H1 (cell line): ENCODE data around the gene RBL1. TPM values are rescaled to one million over a fixed set of nuclear protein-coding genes. Genes with fewer than 3 reads are reported as not detected.

Experiments used
- CTCF ChIA-PET: fragments of 300-600 bp; sonication (Branson Sonifier 250); formaldehyde crosslinking; loops from one replicate; lab custom pipeline; 2021; ENCODE audit not compliant: partially characterized antibody; lab: Charles Lee
- POLR2A ChIA-PET: fragments of 300-600 bp; sonication (Branson Sonifier 250); formaldehyde crosslinking; loops from one replicate; lab custom pipeline; 2021; ENCODE audit warnings: inconsistent platforms; ENCODE audit not compliant: partially characterized antibody; lab: Charles Lee
- DNase-seq, 2 experiments: peaks; one replicate each; pipeline versions ENCODE4 v3.0.0 to v3.0.0-alpha.2; 2010 to 2022; ENCODE audit warnings: low spot score in 2 of 2, low read depth in 1 of 2, mixed read lengths in 1 of 2
- FAIRE-seq: peaks from 2 replicates; lab custom pipeline; 2011; peaks lifted over from hg19 to GRCh38; lab: Jason Lieb, UNC
- H2AFZ ChIP-seq: 2 replicates; pipeline ENCODE4 v1.8.1; 2012; ENCODE audit warnings: low read length, inconsistent platforms
- H2AK5ac ChIP-seq: 2 replicates; pipeline ENCODE4 v1.6.1; 2013; ENCODE audit warnings: low read depth, low read length
- H2BK120ac ChIP-seq: replicated peaks from 2 replicates; pipeline ENCODE3; 2013; ENCODE audit warnings: low read depth, low read length, inconsistent platforms
- H2BK12ac ChIP-seq: 2 replicates; pipeline ENCODE4 v1.6.1; 2013; ENCODE audit warnings: low read depth, low read length
- H2BK15ac ChIP-seq: 2 replicates; pipeline ENCODE4 v1.6.1; 2013; ENCODE audit warnings: low read length
- H2BK20ac ChIP-seq: 2 replicates; pipeline ENCODE4 v1.6.1; 2013; ENCODE audit warnings: low read length
- H2BK5ac ChIP-seq: 2 replicates; pipeline ENCODE4 v1.6.1; 2013; ENCODE audit warnings: low read depth, low read length
- H3K14ac ChIP-seq: 2 replicates; pipeline ENCODE4 v1.6.1; 2013; ENCODE audit warnings: inconsistent platforms; ENCODE audit not compliant: insufficient read length
- H3K18ac ChIP-seq: 2 replicates; pipeline ENCODE4 v1.6.1; 2013; ENCODE audit warnings: low read length; ENCODE audit errors: extremely low read depth
- H3K23ac ChIP-seq: 2 replicates; pipeline ENCODE4 v1.6.1; 2013; ENCODE audit warnings: inconsistent platforms; ENCODE audit not compliant: insufficient read length
- H3K23me2 ChIP-seq: 2 replicates; pipeline ENCODE4 v1.6.1; 2013; ENCODE audit warnings: low read depth, low read length
- H3K27ac ChIP-seq: 2 replicates; pipeline ENCODE4 v1.6.1; 2011; ENCODE audit warnings: low read depth, low read length, inconsistent platforms
- H3K27me3 ChIP-seq, 4 experiments: replicated peaks in 1 of 4; 1 replicate in 1 of 4; 2 replicates in 3 of 4; pipeline versions ENCODE4 v1.6.1 to v1.8.1; 2011 to 2013; ENCODE audit warnings: low read length in 3 of 4, mild to moderate bottlenecking in 3 of 4, inconsistent platforms in 2 of 4, mixed read lengths in 2 of 4, moderate library complexity in 1 of 4; ENCODE audit not compliant: control insufficient read depth in 3 of 4, insufficient read depth in 3 of 4; ENCODE audit errors: extremely low read depth in 1 of 4
- H3K36me3 ChIP-seq, 4 experiments: 2 replicates each; pipeline versions ENCODE4 v1.6.1 to v1.8.1; 2011 to 2013; ENCODE audit warnings: mild to moderate bottlenecking in 4 of 4, low read length in 3 of 4, moderate library complexity in 2 of 4, control low read depth in 1 of 4, inconsistent platforms in 1 of 4; ENCODE audit not compliant: insufficient read depth in 4 of 4, control insufficient read depth in 2 of 4
- H3K4ac ChIP-seq: replicated peaks from 2 replicates; pipeline ENCODE3; 2013; ENCODE audit warnings: low read length, low read depth, mixed read lengths, inconsistent platforms; ENCODE audit not compliant: insufficient read length
- H3K4me1 ChIP-seq, 4 experiments: replicated peaks in 1 of 4; 1 replicate in 1 of 4; 2 replicates in 3 of 4; pipeline versions ENCODE4 v1.6.1 to v1.8.1; 2011 to 2013; ENCODE audit warnings: low read length in 3 of 4, inconsistent platforms in 2 of 4, mixed read lengths in 1 of 4; ENCODE audit not compliant: insufficient read depth in 4 of 4, control insufficient read depth in 3 of 4
- H3K4me2 ChIP-seq, 2 experiments: 2 replicates each; pipeline versions ENCODE4 v1.6.1 to v1.8.1; 2011 to 2013; ENCODE audit warnings: low read depth in 2 of 2, low read length in 2 of 2, control low read depth in 1 of 2, inconsistent platforms in 1 of 2, mild to moderate bottlenecking in 1 of 2; ENCODE audit not compliant: insufficient read depth in 1 of 2
- H3K4me3 ChIP-seq, 4 experiments: fragments of 200-600, 300-600 bp in 1 of 4; sonication (generic), shearing (Covaris generic), sonication (Bioruptor Twin) in 1 of 4; 2 replicates each; pipeline versions ENCODE4 v1.5.1 to v1.8.1; 2011 to 2016; ENCODE audit warnings: low read length in 4 of 4, low read depth in 3 of 4, control low read depth in 2 of 4, inconsistent platforms in 2 of 4, mild to moderate bottlenecking in 2 of 4, mixed read lengths in 1 of 4, moderate library complexity in 1 of 4; ENCODE audit not compliant: insufficient read depth in 2 of 4; ENCODE audit errors: extremely low read depth in 1 of 4
- H3K56ac ChIP-seq: replicated peaks from 2 replicates; pipeline ENCODE3; 2013; ENCODE audit warnings: low read depth, mild to moderate bottlenecking, mixed read lengths, low read length, inconsistent platforms; ENCODE audit not compliant: insufficient read length
- H3K79me1 ChIP-seq: 2 replicates; pipeline ENCODE4 v1.6.1; 2013; ENCODE audit warnings: low read depth, low read length, control low read depth
- H3K79me2 ChIP-seq, 2 experiments: 2 replicates each; pipeline versions ENCODE4 v1.6.1 to v1.8.1; 2012 to 2013; ENCODE audit warnings: low read length in 2 of 2, mild to moderate bottlenecking in 2 of 2, inconsistent platforms in 1 of 2; ENCODE audit not compliant: insufficient read depth in 2 of 2, control insufficient read depth in 1 of 2
- H3K9ac ChIP-seq, 4 experiments: replicated peaks in 1 of 4; 1 replicate in 1 of 4; 2 replicates in 3 of 4; pipeline versions ENCODE4 v1.6.1 to v1.8.1; 2011 to 2013; ENCODE audit warnings: low read depth in 3 of 4, low read length in 3 of 4, control low read depth in 2 of 4, mild to moderate bottlenecking in 2 of 4, moderate library complexity in 2 of 4, inconsistent platforms in 1 of 4; ENCODE audit errors: extremely low read depth in 1 of 4
- H3K9me3 ChIP-seq, 2 experiments: 2 replicates each; pipeline versions ENCODE4 v1.6.1 to v1.8.1; 2012 to 2013; ENCODE audit warnings: mild to moderate bottlenecking in 2 of 2, moderate library complexity in 2 of 2, control low read depth in 1 of 2, inconsistent platforms in 1 of 2, low read depth in 1 of 2, low read length in 1 of 2, mixed read lengths in 1 of 2; ENCODE audit not compliant: insufficient read depth in 2 of 2
- H4K20me1 ChIP-seq, 2 experiments: replicated peaks in 1 of 2; 2 replicates each; pipeline versions ENCODE3 to v1.8.1; 2011 to 2013; ENCODE audit warnings: inconsistent platforms in 2 of 2, low read length in 2 of 2, mild to moderate bottlenecking in 1 of 2; ENCODE audit not compliant: insufficient read depth in 2 of 2, control insufficient read depth in 1 of 2
- H4K5ac ChIP-seq: 2 replicates; pipeline ENCODE4 v1.6.1; 2013; ENCODE audit warnings: low read length, low read depth, mixed read lengths, inconsistent platforms; ENCODE audit not compliant: insufficient read length
- H4K8ac ChIP-seq: 2 replicates; pipeline ENCODE4 v1.8.0; 2013; ENCODE audit warnings: mild to moderate bottlenecking, moderate library complexity, low read length, inconsistent platforms; ENCODE audit not compliant: insufficient read depth; ENCODE audit errors: extremely low read depth
- H4K91ac ChIP-seq: replicated peaks from 2 replicates; pipeline ENCODE3; 2013; ENCODE audit warnings: low read length, mixed read lengths, inconsistent platforms; ENCODE audit not compliant: insufficient read length
- PHF8 ChIP-seq: fragments of 200-600 bp; sonication (generic); conservative IDR thresholded peaks from 2 replicates; pipeline ENCODE4 v1.7.1; 2012; ENCODE audit warnings: low read depth, mild to moderate bottlenecking, inconsistent platforms, low read length, moderate library complexity
- WGBS, 2 experiments: shearing (Covaris generic) in 1 of 2; methylation state at CpG; one replicate each; pipeline versions ENCODE4 v1.1.6 to v1.1.7; 2013 to 2015; ENCODE audit warnings: low lambda C conversion rate in 2 of 2, mixed read lengths in 2 of 2, inconsistent platforms in 1 of 2, low coverage in 1 of 2, missing lambda C conversion rate in 1 of 2; ENCODE audit not compliant: insufficient replicate concordance in 2 of 2, insufficient coverage in 1 of 2, insufficient read length in 1 of 2; ENCODE audit errors: extremely low coverage in 1 of 2, missing lambda C conversion rate in 1 of 2; 5-methylcytosine and 5-hydroxymethylcytosine counted together
- polyA plus RNA-seq, 7 experiments: library from polyadenylated mRNA; depleted of rRNA in 3 of 7; stranded (reverse) in 5 of 7; unstranded in 2 of 7; fragments of >200 nt in 5 of 7; fragments of 200-250 nt in 2 of 7; gene quantifications; 1 replicate in 5 of 7; 2 replicates in 1 of 7; 4 replicates in 1 of 7; pipeline versions ENCODE4 v1.2.1 to v1.2.3, GENCODE V29; 2011 to 2013; ENCODE audit warnings: missing spikeins in 2 of 7, mixed read lengths in 2 of 7
- total RNA-seq: library from RNA; stranded (reverse); fragmentation: NEBNext Ultra II Directional; extraction: Animal tissue kit (Norgen Biotek cat#: 25700); gene quantifications from 2 replicates; pipeline ENCODE4 v1.2.1, GENCODE V29; 2021
- TF ChIP-seq, protein P1 (sequence below): IDR thresholded peaks from 2 replicates; pipeline ENCODE4 v1.6.1; 2012; ENCODE audit warnings: low read length, inconsistent platforms

The RBL1 gene
- total and polyA plus RNA-seq, 2 of the 8 experiments (the other 6 are each of a cell fraction or from before 2014, with no cell fraction given) = 3.2 to 12.3 TPM

- TF ChIP-seq, protein P1, sequence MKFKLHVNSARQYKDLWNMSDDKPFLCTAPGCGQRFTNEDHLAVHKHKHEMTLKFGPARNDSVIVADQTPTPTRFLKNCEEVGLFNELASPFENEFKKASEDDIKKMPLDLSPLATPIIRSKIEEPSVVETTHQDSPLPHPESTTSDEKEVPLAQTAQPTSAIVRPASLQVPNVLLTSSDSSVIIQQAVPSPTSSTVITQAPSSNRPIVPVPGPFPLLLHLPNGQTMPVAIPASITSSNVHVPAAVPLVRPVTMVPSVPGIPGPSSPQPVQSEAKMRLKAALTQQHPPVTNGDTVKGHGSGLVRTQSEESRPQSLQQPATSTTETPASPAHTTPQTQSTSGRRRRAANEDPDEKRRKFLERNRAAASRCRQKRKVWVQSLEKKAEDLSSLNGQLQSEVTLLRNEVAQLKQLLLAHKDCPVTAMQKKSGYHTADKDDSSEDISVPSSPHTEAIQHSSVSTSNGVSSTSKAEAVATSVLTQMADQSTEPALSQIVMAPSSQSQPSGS = no peak
- no peak for TF ChIP-seq PHF8
- no peak overlapping the region for H3K18ac ChIP-seq
- H2BK120ac ChIP-seq = no peak overlapping the region
- H3K4me1 ChIP-seq = peaks cover 0 to 5% (median 2%) of the 10 kb centered on the region in 4 experiments; a peak in 2 of 7 replicates
- H3K36me3 ChIP-seq = no peaks in the 10 kb centered on the region
- H2BK5ac ChIP-seq = no peak overlapping the region
- H3K79me1 ChIP-seq = no peaks in the 10 kb centered on the region
- H3K27me3 ChIP-seq = peaks cover 0 to 2% (median 0%) of the 10 kb centered on the region in 4 experiments; a peak in 1 of 7 replicates
- no peak overlapping the region for H2AFZ ChIP-seq
- H3K56ac ChIP-seq = no peak overlapping the region
- no peak overlapping the region for H3K9ac ChIP-seq
- H3K23ac ChIP-seq = no peak overlapping the region
- no peak overlapping the region for H2BK15ac ChIP-seq
- no peaks in the 10 kb centered on the region for H3K9me3 ChIP-seq
- H3K14ac ChIP-seq = no peak overlapping the region
- H2BK12ac ChIP-seq = no peak overlapping the region
- CTCF ChIA-PET = no interaction called here
- no peak overlapping the region for H3K4ac ChIP-seq
- H3K4me2 ChIP-seq = no peak overlapping the region
- no peak overlapping the region for H2AK5ac ChIP-seq
- no peaks in the 10 kb centered on the region for H4K20me1 ChIP-seq
- H3K79me2 ChIP-seq = no peaks in the 10 kb centered on the region
- H2BK20ac ChIP-seq = no peak overlapping the region
- H3K23me2 ChIP-seq = no peaks in the 10 kb centered on the region
- H4K91ac ChIP-seq = no peak overlapping the region
- FAIRE-seq = no peak
- no peak overlapping the region for H4K8ac ChIP-seq
- 88% methylated on average over 2 of the region's 2 CpGs; no CpG with 5 or more reads in 1 of the 2 experiments for WGBS, 2 experiments
- no peak overlapping the region for H3K27ac ChIP-seq
- DNase-seq = no peak
- POLR2A ChIA-PET = no interaction called here
- no peak overlapping the region for H3K4me3 ChIP-seq
- H4K5ac ChIP-seq = no peak overlapping the region
Measured at GRCh38 chr20:36956674-36957073, 139.1 kb downstream of the RBL1 start.
